CD4-positive, alpha-beta T cell treated with Interleukin-17A for 4 hours (primary cell): ENCODE data around the gene KIRREL3.

Experiments used
- DNase-seq: peaks from one replicate; pipeline ENCODE4 v3.0.0-alpha.2; 2020; ENCODE audit warnings: mixed read lengths

The KIRREL3 gene

GRCh38 chr11:126497581-126498122, 502.9 kb downstream of the KIRREL3 start:
- DNase-seq, result no peak

- DNase-seq, result no peak
Measured at GRCh38 chr11:126496576-126497337, 503.8 kb downstream of the KIRREL3 start.

GRCh38 chr11:126495281-126496220, 505.0 kb downstream of the KIRREL3 start:
- no peak for DNase-seq

- DNase-seq, result no peak
Measured at GRCh38 chr11:126494831-126495230, 505.7 kb downstream of the KIRREL3 start.

DNA sequence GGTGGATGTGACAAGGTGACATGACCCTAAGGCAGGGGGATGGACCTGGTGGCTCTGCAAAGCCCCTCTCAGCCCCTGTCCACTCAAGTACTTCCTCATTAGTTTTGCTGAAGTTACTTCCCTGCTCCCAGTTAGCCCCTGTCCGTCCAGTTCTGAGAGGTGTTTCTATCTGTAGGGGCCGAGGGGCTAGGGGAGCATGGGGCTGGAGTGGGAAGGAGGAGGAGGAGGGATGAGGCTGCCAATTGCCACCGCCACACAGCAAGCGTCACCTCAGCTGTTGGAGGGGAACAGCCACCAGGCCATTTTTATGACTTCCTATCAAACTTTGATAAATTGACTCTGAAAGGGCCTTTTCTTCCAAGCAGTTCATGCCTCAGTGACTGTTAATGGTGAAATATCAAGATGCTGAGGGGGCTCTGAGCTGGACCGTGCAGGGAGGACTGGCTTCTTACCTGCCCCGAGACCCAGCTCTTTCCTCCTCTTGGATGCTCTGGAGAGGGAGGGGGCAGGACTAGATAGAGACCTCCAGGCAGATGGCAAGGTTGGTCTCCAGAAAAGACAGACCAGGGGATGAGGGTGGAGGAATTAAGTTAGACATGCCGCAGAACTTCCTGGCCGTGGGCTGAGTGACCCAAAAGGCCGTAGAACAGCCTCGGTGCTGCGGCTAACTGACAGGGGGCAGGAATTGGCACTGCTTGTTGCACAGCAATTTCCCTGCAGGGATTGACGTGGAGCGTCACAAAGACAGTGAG, 508.1 kb downstream of the KIRREL3 start:
- DNase-seq, result no peak

GRCh38 chr11:126491092-126491491, 509.5 kb downstream of the KIRREL3 start:
- DNase-seq, result no peak

- no peak for DNase-seq
Measured at GRCh38 chr11:126489836-126490660, 510.5 kb downstream of the KIRREL3 start.

DNA sequence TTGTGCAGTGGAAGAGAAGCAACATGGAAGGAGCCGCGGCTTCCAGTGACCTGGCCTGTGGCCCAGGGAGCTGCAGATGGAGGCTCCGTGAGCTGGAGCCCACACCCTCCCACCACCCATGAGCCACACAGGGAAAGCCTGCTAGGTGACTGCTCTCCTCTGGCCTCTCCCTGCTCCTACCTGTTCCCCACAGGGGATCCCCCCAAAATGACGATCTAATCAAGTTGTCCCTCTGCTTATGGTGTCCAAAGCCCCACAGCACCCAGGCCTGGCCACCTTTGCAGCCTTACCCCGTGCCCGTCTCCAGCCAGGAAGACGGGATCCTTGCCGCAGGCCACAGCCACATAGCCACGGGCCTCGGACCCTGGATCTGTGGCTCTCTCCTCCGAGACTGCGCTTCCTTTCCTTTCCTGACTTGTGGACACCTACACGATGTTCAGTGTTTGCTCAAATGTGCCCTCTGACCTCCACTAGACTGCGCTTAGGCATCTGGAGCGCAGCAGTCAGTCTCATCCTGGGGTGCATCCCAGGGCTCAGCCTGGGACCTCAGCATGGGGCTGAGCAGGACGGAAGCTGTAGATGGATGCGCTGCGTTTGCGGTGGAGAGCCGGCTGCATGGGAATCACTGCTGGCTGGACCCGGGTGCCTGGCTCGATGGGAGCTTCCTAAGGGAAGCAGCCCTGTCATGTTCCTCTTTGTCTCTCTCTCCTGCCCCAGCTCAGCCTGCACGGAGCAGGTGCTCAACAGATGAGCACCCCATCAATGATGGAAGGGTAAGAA, 511.8 kb downstream of the KIRREL3 start:
- DNase-seq, result no peak

DNA sequence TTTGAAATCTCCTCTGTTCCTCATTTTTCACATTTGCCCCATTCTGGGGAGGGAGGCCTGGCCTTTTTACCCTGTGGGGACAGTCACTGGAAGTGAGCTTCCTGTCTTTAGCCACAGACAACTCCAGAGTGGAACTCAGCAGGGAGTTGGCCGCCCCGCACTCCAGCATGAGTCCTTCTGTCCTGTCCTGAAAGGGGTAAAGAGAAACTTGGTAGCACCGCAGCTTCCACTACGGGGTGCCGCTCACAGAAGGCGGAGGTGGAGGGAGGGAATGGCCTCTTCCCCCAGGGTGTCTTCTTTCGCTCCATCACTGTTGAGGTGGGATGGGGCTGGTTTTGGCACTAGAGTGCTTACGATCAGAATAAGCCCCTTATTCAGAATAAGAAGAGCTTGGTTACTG, 512.9 kb downstream of the KIRREL3 start:
- DNase-seq, result no peak

- no peak for DNase-seq
Measured at GRCh38 chr11:126485986-126486635, 514.5 kb downstream of the KIRREL3 start.

GRCh38 chr11:126485021-126485792, 515.4 kb downstream of the KIRREL3 start:
- no peak for DNase-seq

DNA sequence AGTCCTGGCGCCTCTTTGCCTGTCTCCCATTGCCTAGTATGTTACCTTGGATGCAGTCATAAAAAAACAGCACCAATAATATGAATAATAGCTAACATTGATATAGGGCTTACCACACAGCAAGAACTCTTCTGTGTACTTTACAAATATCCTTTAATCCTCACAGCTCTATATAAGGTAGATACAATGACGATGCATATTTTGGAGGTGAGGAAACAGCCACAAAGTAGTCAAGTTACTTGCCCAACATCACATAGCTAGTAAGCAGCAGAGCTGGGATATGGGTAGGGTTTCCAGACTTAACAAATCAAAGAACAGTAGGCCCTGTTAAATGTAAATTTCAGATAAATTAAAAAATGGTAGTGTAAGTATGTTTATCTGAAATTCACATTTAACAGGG, 516.3 kb downstream of the KIRREL3 start:
- DNase-seq, result no peak

GRCh38 chr11:126483621-126484195, 516.9 kb downstream of the KIRREL3 start:
- DNase-seq, result no peak

DNA sequence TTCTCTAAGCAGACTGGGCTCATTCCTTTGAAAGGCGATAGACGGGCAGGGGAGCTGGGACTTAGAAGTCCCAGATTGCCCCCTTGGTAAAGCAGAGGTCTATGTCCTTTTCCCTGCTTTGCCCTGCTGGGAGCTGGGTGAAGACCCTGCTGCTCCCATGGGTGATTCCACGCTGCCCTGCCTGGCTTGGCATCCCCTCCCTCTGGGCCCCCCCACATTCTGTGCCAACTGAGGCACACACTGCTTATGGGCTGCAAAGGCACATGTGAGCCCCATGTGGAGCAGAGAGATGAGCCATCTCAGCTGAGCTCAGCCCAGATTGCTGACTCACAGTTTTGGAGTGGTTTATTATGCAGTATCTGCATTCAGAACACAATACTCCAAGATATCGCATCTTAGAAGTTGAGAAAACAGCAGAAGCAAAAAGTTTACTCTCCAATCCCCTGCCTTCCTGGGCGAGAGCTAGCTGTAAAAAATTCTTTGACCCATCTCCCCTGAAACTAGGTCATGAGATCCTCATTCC, 517.9 kb downstream of the KIRREL3 start:
- DNase-seq, result no peak

DNA sequence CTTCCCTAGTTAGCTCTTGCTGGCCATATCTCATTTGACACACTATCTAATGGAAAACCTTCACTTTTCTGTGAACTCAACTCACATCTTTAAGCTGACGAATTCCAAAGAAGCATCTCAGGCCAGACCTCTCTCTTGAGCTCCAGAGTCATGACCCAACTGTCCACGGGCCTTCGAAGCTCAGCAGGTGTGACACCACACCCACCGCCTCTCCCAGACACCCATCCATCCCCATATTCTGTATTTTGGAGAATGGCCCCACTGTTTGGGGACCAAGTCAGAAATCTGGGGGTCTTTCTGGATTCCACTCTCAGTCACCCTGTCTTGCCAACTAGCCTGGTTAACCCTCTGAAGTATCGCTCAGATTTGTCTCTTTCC, 519.3 kb downstream of the KIRREL3 start:
- no peak for DNase-seq

DNA sequence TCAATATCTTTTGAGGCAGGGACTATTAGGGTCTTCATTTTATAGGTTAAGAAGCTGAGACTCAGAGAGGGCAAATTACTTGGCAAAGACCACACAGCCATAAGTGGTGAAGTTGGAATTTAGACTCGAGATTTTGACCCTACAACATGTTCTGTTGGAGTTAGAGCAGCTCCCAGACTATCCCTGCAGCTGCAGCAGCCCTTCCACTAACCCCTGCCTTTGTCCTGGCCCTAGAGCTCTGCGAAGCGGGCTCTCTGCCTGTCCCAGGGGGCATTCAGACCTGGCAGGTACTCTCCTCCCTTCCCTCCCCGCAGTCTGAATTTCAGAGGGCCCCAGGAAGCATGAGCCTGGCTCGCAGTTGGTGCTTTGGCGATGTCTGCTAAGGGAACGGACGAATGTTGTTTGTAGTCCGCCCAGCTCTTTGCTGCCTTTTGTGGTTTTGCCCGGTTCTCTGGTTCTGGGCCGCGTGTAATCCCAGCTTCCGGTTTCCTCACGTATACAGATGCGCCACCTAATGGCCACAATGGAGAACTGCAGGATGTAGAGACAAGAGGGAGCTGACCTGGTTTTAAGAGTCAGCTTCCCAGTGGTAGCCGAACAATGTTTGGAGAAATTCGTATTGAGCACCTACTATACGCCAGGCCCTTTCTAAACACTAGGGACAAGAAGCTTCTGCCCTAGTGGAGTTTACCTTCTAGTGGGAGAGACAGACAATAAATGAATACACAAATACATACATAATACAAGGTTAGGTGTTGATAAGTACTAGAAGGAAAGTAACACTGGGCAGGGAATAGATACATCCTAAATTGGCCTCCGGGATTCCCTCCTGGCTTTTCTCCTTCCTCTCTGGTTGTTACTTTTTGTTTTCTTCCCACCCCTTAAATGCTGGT, 519.9 kb downstream of the KIRREL3 start:
- peak; percentile 77 for DNase-seq

GRCh38 chr11:126480015-126480409, 520.6 kb downstream of the KIRREL3 start:
- no peak for DNase-seq
